Effector memory CD8-positive, alpha-beta T cell (primary cell): ENCODE data around the gene NOTCH4.
"Not testable (repeated sequence)": the region's sequence is repeated elsewhere in the genome, so short reads cannot be mapped to it uniquely, and the experiment has no call there.

Source experiments
- ATAC-seq: fragments of 150-1000 bp; cut with Tn5 transposase; replicated peaks from 2 replicates; pipeline ENCODE4 v1.10.0; 2021; ENCODE audit warnings: mild to moderate bottlenecking, moderate library complexity
- DNase-seq, 3 experiments: peaks; one replicate each; pipeline ENCODE4 v3.0.0; 2021
- H3K27ac Mint-ChIP-seq, 2 donors: one replicate each; pipeline ENCODE4 v1.8.0; 2022; ENCODE audit warnings: mild to moderate bottlenecking in 2 of 2, mixed read lengths in 2 of 2, moderate library complexity in 2 of 2
- H3K27me3 Mint-ChIP-seq, 2 donors: one replicate each; pipeline ENCODE4 v1.8.0; 2022; ENCODE audit warnings: mixed read lengths in 2 of 2
- H3K36me3 Mint-ChIP-seq: one replicate; pipeline ENCODE4 v1.8.0; 2022; ENCODE audit warnings: mild to moderate bottlenecking, moderate library complexity, mixed read lengths; ENCODE audit not compliant: insufficient read depth
- H3K4me1 Mint-ChIP-seq, 2 donors: one replicate each; pipeline ENCODE4 v1.8.0; 2022; ENCODE audit warnings: low read depth in 2 of 2, mixed read lengths in 2 of 2
- H3K4me3 Mint-ChIP-seq, 2 donors: one replicate each; pipeline ENCODE4 v1.8.0; 2022; ENCODE audit warnings: mild to moderate bottlenecking in 2 of 2, mixed read lengths in 2 of 2, moderate library complexity in 2 of 2
- H3K9me3 Mint-ChIP-seq, 2 donors: one replicate each; pipeline ENCODE4 v1.8.0; 2022; ENCODE audit warnings: mixed read lengths in 2 of 2
- total RNA-seq, 9 experiments: gene quantifications; one replicate each; lab custom pipeline; 2026; lab: John Stamatoyannopoulos, UW

NOTCH4 gene
- 0.37 to 10.5 (median 0.76) reads per million in 9 experiments for total RNA-seq

- ATAC-seq (no peak), DNase-seq (no peak)
- Mint-ChIP-seq H3K36me3 (no peaks in the 10 kb centered on the region), H3K9me3 (no peaks in the 10 kb centered on the region), H3K27me3 (peaks cover 0 to 34% of the 10 kb centered on the region in 2 donors), H3K27ac (peak within 1 kb of the TSS; percentile 16 to 22), H3K4me1 (no peaks in the 10 kb centered on the region), H3K4me3 (no peak within 1 kb of the TSS)
Measured at GRCh38 chr6:32223258-32224235, at the start of gene NOTCH4. TSS of gene NOTCH4 (minus strand) at chr6:32224067. CDS start at chr6:32223928, 139 bp downstream.

GRCh38 chr6:32271429-32271828 lies 47.6 kb upstream of the NOTCH4 start:
- Mint-ChIP-seq H3K27ac (peak overlapping the region in 1 of 2 donors; percentile 1), H3K4me3 (peak overlapping the region; percentile 1 to 33), H3K9me3 (no peaks in the 10 kb centered on the region), H3K27me3 (peaks cover 36 to 41% of the 10 kb centered on the region in 2 donors), H3K4me1 (peaks cover 0 to 7% of the 10 kb centered on the region in 2 donors), H3K36me3 (no peaks in the 10 kb centered on the region)
- ATAC-seq (no peak), DNase-seq (no peak)

DNA sequence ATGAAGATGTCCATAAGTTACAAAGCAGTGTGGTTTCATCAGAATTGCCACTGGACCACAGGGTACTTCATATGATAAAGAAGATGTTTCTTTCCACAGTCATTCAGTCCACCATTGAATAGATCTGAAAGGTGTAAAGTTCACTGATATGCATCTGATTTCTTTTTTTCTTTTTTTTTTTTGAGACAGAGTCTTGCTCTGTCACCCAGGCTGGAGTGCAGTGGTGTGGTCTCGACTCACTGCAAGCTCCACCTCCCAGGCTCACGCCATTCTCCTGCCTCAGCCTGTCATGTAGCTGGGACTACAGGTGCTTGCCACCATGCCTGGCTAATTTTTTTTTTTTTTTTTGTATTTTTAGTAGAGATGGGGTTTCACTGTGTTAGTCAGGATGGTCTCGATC lies 44.6 kb upstream of the NOTCH4 start:
- not testable (repeated sequence) for H3K27ac Mint-ChIP-seq, H3K4me1 Mint-ChIP-seq, H3K9me3 Mint-ChIP-seq, H3K4me3 Mint-ChIP-seq, ATAC-seq, H3K36me3 Mint-ChIP-seq, DNase-seq
- H3K27me3 Mint-ChIP-seq = peaks cover 39 to 43% of the 10 kb centered on the region in 2 donors

- no peaks in the 10 kb centered on the region for H3K9me3 Mint-ChIP-seq
- no peaks in the 10 kb centered on the region for H3K36me3 Mint-ChIP-seq
Measured at GRCh38 chr6:32267035-32267434, 43.2 kb upstream of the NOTCH4 start.

DNA sequence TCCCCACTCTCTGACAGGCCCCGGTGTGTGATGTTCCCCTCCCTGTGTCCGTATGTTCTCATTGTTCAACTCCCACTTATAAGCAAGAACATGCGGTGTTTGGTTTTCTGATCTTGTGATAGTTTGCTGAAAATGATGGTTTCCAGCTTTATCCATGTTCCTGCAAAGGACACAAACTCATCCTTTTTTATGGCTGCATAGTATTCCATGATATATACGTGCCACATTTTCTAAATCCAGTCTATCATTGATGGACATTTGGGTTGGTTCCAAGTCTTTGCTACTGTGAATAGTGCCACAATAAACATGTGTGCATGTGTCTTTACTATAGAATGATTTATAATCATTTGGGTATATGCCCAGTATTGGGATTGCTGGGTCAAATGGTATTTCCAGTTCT lies 33.4 kb upstream of the NOTCH4 start:
- DNase-seq, H3K4me3 Mint-ChIP-seq, ATAC-seq, H3K9me3 Mint-ChIP-seq, H3K36me3 Mint-ChIP-seq, H3K27ac Mint-ChIP-seq: not testable (repeated sequence)
- Mint-ChIP-seq H3K27me3 (peaks cover 29 to 31% of the 10 kb centered on the region in 2 donors), H3K4me1 (peaks cover 12 to 14% of the 10 kb centered on the region in 2 donors)

More at GRCh38 chr6:32267035-32267434, 43.2 kb upstream of the NOTCH4 start:
- Mint-ChIP-seq H3K4me1 (peaks cover 0 to 7% of the 10 kb centered on the region in 2 donors), H3K27ac (no peak overlapping the region), H3K4me3 (no peak overlapping the region), H3K27me3 (peaks cover 28 to 42% of the 10 kb centered on the region in 2 donors)
- ATAC-seq (no peak), DNase-seq (no peak)

GRCh38 chr6:32255199-32256153 lies 31.6 kb upstream of the NOTCH4 start:
- peak overlapping the region; percentile 44 to 60 for H3K4me3 Mint-ChIP-seq
- peaks cover 16 to 20% of the 10 kb centered on the region in 2 donors for H3K27me3 Mint-ChIP-seq
- H3K4me1 Mint-ChIP-seq = peaks cover 13 to 14% of the 10 kb centered on the region in 2 donors
- H3K9me3 Mint-ChIP-seq = no peaks in the 10 kb centered on the region
- H3K36me3 Mint-ChIP-seq = no peaks in the 10 kb centered on the region
- ATAC-seq = peak; percentile 96
- peak; percentile 35 to 51 (median 35) for DNase-seq
- H3K27ac Mint-ChIP-seq = peak overlapping the region; percentile 30 to 71

- peaks cover 9 to 13% of the 10 kb centered on the region in 2 donors for H3K27me3 Mint-ChIP-seq
- ATAC-seq = no peak
- no peaks in the 10 kb centered on the region for H3K9me3 Mint-ChIP-seq
- peaks cover 13 to 14% of the 10 kb centered on the region in 2 donors for H3K4me1 Mint-ChIP-seq
- peak overlapping the region; percentile 30 to 71 for H3K27ac Mint-ChIP-seq
- H3K4me3 Mint-ChIP-seq = peak overlapping the region; percentile 44 to 60
- no peak for DNase-seq
- H3K36me3 Mint-ChIP-seq = no peaks in the 10 kb centered on the region
Measured at GRCh38 chr6:32254761-32255198, 30.9 kb upstream of the NOTCH4 start.

DNA sequence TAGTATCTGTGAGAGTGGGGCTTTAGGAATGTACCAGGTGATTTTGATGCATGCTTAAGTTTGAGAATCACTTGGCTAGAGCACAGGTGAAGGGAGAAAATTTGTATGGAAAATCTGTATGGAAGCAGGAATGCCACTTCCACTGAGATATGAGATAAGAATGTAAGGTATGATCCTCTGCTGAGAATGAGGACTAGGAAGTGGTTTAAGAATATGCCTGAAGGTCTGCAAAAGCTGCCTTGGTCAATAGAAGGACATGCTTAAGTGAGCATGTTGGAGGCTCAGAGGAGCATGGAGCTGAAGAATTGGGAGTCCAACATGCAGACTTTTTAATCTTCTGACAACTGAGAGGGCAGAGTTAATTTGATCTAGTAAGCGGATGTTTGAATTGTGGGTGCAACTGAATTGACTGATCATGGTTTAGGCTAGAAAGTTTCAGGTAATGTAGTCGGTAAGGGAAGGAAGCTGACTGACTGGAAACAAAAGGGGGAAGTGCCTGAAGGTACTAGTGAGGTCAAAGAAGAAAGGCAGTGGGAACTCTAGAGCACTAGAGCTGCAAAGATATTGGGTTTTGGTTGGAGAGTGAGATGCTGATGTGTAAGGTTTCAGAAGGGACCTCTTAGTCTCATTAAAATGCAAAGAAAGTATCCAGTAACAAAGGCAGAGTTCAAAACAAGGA lies 28.6 kb upstream of the NOTCH4 start:
- Mint-ChIP-seq H3K4me3 (no peak overlapping the region), H3K9me3 (no peaks in the 10 kb centered on the region), H3K27ac (peak overlapping the region in 1 of 2 donors; percentile 12), H3K4me1 (peaks cover 13 to 14% of the 10 kb centered on the region in 2 donors), H3K36me3 (no peaks in the 10 kb centered on the region), H3K27me3 (peaks cover 0 to 6% of the 10 kb centered on the region in 2 donors)
- no peak for DNase-seq
- ATAC-seq = no peak

DNA sequence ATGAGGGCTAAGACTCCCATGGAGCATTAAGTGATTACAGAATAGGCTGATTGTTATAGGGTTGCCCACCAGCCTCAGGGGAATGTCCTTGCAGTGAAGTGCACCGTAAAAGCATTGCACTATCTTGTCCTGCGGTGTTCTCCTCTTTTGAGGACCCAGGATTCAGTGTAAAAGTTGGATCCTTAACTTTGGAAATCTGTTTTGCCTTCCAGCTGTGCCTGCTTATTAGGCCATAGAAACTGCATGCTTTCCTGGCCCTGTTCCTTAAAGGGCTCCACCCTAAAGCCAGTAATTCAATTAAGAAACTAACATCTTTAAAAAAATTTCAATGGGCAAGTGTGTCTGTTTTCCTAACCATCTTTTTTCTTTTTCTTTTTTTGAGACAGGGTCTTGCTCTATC lies 25.4 kb upstream of the NOTCH4 start:
- no peak overlapping the region for H3K27ac Mint-ChIP-seq
- no peak for ATAC-seq
- H3K4me3 Mint-ChIP-seq = no peak overlapping the region
- H3K4me1 Mint-ChIP-seq = peaks cover 14 to 17% of the 10 kb centered on the region in 2 donors
- H3K9me3 Mint-ChIP-seq = no peaks in the 10 kb centered on the region
- no peaks in the 10 kb centered on the region for H3K36me3 Mint-ChIP-seq
- no peak for DNase-seq
- peaks cover 0 to 6% of the 10 kb centered on the region in 2 donors for H3K27me3 Mint-ChIP-seq

GRCh38 chr6:32247401-32247800 lies 23.5 kb upstream of the NOTCH4 start:
- no peak overlapping the region for H3K27ac Mint-ChIP-seq

GRCh38 chr6:32244946-32245398 lies 21.1 kb upstream of the NOTCH4 start:
- Mint-ChIP-seq H3K27me3 (peaks cover 0 to 6% of the 10 kb centered on the region in 2 donors), H3K27ac (peak overlapping the region; percentile 38 to 89), H3K4me1 (peaks cover 9% of the 10 kb centered on the region in 2 donors), H3K9me3 (no peaks in the 10 kb centered on the region), H3K36me3 (no peaks in the 10 kb centered on the region), H3K4me3 (peak overlapping the region; percentile 63 to 73)
- DNase-seq = peak; percentile 60 to 67 (median 61)
- ATAC-seq = peak; percentile 76

More at GRCh38 chr6:32247401-32247800, 23.5 kb upstream of the NOTCH4 start:
- Mint-ChIP-seq H3K9me3 (no peaks in the 10 kb centered on the region), H3K27me3 (peaks cover 0 to 6% of the 10 kb centered on the region in 2 donors), H3K4me1 (peaks cover 9 to 12% of the 10 kb centered on the region in 2 donors), H3K36me3 (no peaks in the 10 kb centered on the region), H3K4me3 (no peak overlapping the region)
- no peak for DNase-seq
- ATAC-seq = no peak

DNA sequence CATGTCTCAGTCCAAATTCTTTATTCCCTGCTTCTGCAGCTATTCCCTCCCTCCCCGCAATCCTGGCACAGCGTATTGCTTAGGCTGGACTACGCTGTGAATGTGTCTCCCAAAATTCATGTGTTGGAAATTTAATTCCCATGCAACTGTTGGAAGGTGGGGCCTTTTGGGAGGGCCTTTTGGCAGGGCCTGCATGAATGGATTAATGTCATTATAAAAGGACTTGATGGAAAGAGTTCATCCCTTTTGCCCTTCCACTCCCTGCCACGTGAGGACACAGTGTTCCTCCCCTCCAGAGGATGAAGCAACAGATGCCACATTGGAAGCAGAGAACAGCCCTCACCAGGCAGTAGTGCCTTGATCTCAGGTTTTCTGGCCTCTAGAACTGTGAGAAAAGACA lies 20.4 kb upstream of the NOTCH4 start:
- H3K9me3 Mint-ChIP-seq = no peaks in the 10 kb centered on the region
- H3K4me1 Mint-ChIP-seq = peaks cover 9% of the 10 kb centered on the region in 2 donors
- H3K4me3 Mint-ChIP-seq = no peak overlapping the region
- peaks cover 0 to 6% of the 10 kb centered on the region in 2 donors for H3K27me3 Mint-ChIP-seq
- ATAC-seq (no peak), DNase-seq (no peak)
- no peaks in the 10 kb centered on the region for H3K36me3 Mint-ChIP-seq
- H3K27ac Mint-ChIP-seq = no peak overlapping the region
